ENCODE results near the gene LIPI.

Gene LIPI

DNA sequence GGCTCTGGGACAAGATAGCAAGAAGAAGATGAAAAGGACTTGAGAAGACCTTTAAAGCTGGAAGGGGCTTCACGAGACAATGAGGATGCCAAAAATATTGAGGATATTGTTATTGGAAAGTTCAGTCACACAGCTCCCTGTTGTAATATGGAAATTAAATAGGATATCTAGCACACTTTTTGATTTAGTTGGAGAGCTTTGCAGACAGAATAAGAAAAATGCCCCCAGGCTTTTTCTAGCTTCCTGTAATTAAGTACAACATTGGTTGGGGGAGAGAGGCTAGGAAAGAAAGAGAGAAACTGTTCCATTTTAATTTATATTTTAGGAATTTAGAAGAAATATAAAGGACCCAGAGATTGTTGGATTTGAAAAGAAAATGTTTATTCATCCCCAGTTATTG, 32.7 kb upstream of the LIPI start:
- no peak for TF ChIP-seq CTCF (conservative IDR thresholded peaks at IDR 0.05; ENCODE audit: low read length)
- no peak for DNase-seq (ENCODE audit: low read depth)
- H3K4me3 ChIP-seq (ENCODE audit: low read length) = no peak overlapping the region

DNA sequence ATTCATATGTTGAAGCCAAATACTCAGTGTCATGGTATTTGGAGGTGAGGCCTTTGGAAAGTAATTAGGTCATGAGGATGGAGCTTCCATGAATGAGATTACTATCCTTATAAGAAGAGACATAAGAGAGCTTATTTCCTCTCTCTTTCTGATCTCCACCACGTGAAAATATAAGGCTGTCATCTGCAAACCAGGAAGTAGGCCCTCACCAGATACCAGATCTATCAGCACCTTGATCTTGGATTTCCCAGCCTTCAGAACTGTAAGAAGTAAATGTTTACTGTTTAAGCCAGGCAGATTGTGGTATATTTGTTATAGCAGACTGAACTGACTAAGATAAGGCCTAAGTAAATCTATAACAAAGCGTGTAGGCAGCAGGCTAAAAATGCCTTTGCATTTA, 30.5 kb upstream of the LIPI start:
- no peak for TF ChIP-seq CTCF (conservative IDR thresholded peaks at IDR 0.05; ENCODE audit: low read length)
- DNase-seq (ENCODE audit: low read depth) = no peak
- H3K4me3 ChIP-seq (ENCODE audit: low read length) = no peak overlapping the region

GRCh38 chr21:14239281-14239680, 28.5 kb upstream of the LIPI start:
- DNase-seq (ENCODE audit: low read depth) = no peak

GRCh38 chr21:14236180-14236579, 25.4 kb upstream of the LIPI start:
- no peak overlapping the region for H3K4me3 ChIP-seq (ENCODE audit: low read length)
- TF ChIP-seq CTCF (conservative IDR thresholded peaks at IDR 0.05; ENCODE audit: low read length) = no peak
- DNase-seq (ENCODE audit: low read depth) = no peak

More at GRCh38 chr21:14239281-14239680, 28.5 kb upstream of the LIPI start:
- TF ChIP-seq CTCF (conservative IDR thresholded peaks at IDR 0.05; ENCODE audit: low read length) = no peak
- no peak overlapping the region for H3K4me3 ChIP-seq (ENCODE audit: low read length)

- DNase-seq (ENCODE audit: low read depth) = no peak
- H3K4me3 ChIP-seq (ENCODE audit: low read length) = no peak overlapping the region
- no peak for TF ChIP-seq CTCF (conservative IDR thresholded peaks at IDR 0.05; ENCODE audit: low read length)
Measured at GRCh38 chr21:14235101-14235500, 24.3 kb upstream of the LIPI start.

GRCh38 chr21:14229399-14229798, 18.6 kb upstream of the LIPI start:
- H3K4me3 ChIP-seq (ENCODE audit: low read length) = no peak overlapping the region
- TF ChIP-seq CTCF (conservative IDR thresholded peaks at IDR 0.05; ENCODE audit: low read length) = no peak

DNA sequence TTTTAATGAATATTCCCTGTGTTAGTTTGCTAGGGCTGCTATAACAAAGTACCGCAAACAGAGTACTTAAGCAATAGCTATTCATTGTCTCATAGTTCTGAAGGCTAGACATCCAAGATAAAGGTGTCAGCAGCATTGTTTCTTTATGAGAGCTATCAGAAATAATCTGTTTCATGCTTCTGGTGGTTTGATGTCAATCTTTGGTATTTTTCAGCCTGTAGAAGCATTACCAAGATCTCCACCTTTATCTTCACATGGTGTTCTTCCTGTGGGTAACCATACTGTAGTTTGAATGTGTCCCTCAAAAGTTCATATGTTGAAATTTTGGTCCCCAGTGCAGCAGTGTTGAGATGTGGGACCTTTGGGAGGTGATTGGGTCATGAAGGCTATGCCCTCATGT, 12.6 kb upstream of the LIPI start:
- DNase-seq (ENCODE audit: low read depth) = no peak
- no peak overlapping the region for H3K4me3 ChIP-seq (ENCODE audit: low read length)
- TF ChIP-seq CTCF (conservative IDR thresholded peaks at IDR 0.05; ENCODE audit: low read length) = no peak

More at GRCh38 chr21:14229399-14229798, 18.6 kb upstream of the LIPI start:
- no peak for DNase-seq (ENCODE audit: low read depth)
